ENCODE results near the gene REEP6. TPM values are rescaled to one million over a fixed set of nuclear protein-coding genes. Genes with fewer than 3 reads are reported as not detected.
"Not testable (repeated sequence)": the region's sequence is repeated elsewhere in the genome, so short reads cannot be mapped to it uniquely, and the experiment has no call there.

REEP6 gene
- polyA plus RNA-seq, 1 donor, result 3.0 TPM

GRCh38 chr19:1509602-1510441 lies 18.8 kb downstream of the REEP6 start:
- no peak for DNase-seq

- no peak for DNase-seq
These were observed 19.4 kb downstream of the REEP6 start for GRCh38 chr19:1510442-1510806.

DNA sequence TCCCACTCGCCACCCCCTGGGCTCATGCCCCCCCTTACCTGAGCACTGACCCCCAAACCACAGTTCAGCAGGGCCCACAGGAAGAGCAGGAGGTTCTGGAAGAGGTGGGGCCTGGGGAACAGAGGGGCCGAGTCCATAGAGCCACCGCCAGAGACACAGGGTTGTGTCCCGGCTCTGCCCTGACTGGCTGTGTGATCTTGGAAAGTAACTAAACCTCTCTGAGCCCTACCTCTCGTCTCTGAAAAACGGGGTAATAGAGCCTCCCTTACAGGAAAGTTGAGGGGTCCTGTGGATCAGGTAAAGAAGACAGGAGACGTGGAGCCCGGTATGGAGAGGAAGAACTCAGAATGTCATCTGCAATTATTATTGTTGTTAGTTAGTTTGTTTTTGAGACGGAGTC lies 19.8 kb downstream of the REEP6 start:
- no peak for DNase-seq

DNA sequence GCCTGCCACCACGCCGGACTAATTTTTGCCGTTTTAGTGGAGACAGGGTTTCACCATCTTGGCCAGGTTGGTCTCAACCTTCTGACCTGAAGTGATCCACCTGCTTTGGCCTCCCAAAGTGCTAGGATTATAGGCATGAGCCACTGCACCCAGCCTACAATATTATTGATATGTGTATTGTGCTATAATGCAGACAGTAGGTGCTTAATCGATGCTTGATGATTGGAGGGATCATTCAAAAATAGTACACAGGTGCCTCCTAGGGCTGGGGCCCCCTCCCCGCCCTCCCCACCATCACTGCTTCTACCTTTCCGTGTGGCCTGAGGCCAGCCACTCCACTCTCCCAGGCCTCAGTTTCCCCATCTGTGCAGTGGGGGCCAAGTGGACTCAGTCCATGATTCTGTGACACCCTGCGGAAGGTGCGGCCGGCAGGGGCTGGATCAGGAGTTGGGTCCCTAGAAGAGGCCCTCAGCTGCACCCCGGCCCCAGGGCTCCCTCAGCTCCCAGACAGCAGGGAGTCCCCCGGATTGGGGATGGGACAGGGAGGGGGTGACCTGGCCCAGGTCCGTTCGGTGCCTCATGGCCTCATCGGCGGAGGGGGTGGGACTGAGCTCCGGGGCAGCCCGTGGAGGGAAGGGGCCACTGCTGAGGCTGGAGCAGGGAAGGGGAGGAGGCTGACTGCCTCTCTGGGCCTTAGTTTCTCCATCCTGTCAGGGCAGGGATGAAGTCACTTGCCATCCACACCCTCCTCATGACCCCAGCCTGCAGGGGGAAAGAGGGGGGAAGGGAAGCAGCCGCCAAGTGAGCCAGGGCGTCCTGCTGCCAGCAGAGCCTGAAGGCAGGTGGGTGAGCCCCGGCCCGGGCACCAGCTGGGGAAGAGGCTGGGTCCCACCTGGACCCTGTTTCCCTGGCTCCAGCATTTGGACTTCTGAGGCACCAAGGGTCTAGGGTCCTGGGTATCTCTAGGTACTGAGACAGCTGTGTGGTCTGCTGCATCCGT lies 20.6 kb downstream of the REEP6 start:
- DNase-seq, result no peak

DNA sequence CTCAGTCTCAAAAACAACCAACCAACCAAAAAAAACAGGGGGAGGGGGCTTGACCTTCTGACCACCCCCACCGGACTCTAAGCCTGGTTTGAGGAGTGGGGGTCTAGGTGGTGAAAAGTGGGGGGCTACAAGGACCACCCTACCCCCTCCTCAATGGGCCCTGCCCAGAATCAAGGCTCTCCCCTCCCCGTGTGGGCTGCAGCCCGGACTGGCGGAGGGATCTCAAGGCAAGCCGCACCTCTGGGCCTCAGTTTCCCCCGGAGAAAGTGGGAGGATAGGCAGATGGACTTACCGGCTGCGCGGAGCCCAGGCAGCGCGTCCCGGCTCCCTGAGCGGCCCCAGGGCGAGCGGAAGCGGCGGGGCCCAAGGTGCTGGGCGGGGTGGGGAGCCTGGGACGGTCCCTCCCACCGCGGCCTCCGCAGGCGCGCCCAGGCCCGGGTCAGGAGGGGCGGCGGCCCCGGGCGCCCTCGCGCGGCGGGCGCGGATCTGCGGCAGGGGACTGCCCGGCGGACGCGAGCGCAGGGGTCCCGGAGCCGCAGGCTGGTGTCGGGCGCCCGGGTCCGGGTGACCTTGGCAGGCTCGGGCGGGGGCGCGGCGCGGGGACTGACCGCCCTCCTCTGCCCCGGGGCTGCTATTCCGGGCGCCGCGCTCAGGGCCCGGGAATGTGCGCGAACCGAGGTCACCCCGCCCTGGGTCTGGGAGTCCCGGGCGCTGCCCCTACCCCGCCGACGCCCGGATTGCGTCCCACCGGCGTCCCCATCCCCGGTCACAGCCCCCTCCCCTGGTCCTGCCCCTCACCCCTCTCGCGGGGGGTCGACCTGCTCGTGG lies 21.9 kb downstream of the REEP6 start, which contains the start of gene ADAMTSL5:
Gene ADAMTSL5, minus strand, starts transcription at position 349 of the 828 bp plus-strand sequence. CDS start 2,076 bp downstream, outside the sequence.
- DNase-seq, result no peak

GRCh38 chr19:1513499-1514294 lies 22.7 kb downstream of the REEP6 start:
- DNase-seq, result no peak

DNA sequence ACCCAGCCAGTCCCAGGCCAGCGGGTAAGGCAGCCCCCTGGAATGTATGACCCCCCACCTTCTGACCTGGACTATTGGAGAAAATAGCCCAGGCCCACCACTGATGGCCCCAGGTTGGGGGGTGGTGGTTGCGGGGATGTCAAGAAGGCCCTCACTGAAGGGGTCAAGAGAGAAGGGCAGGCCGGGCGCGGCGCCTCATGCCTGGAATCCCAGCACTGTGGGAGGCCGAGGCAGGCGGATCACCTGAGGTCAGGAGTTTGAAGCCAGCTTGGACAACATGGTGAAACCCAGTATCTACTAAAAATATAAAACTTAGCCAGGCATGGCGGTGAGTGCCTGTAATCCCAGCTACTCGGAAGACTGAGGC lies 23.3 kb downstream of the REEP6 start:
- DNase-seq, result no peak

GRCh38 chr19:1514986-1515721 lies 24.2 kb downstream of the REEP6 start:
- no peak for DNase-seq

DNA sequence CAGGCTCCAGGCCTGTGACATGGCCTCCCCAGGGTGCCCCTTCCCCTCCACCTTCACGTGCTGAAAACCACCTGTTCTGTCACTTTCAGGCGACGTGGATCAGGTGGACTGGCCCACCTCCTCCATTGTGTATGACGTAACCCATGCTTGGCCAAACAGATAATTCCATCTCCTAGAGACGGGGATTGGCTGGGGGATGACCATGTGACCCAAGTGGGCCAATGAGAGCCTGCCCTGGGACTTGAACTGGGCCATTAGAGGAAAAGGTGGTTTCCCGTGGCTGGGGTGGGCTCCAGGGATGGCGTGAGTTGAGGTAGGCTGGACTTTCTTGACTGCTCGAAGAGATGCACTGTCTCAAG lies 25.4 kb downstream of the REEP6 start:
- DNase-seq, result no peak

- no peak for DNase-seq
These were observed 27.5 kb downstream of the REEP6 start for GRCh38 chr19:1518471-1518870.

GRCh38 chr19:1519802-1520201 lies 28.8 kb downstream of the REEP6 start:
- DNase-seq, result not testable (repeated sequence)

DNA sequence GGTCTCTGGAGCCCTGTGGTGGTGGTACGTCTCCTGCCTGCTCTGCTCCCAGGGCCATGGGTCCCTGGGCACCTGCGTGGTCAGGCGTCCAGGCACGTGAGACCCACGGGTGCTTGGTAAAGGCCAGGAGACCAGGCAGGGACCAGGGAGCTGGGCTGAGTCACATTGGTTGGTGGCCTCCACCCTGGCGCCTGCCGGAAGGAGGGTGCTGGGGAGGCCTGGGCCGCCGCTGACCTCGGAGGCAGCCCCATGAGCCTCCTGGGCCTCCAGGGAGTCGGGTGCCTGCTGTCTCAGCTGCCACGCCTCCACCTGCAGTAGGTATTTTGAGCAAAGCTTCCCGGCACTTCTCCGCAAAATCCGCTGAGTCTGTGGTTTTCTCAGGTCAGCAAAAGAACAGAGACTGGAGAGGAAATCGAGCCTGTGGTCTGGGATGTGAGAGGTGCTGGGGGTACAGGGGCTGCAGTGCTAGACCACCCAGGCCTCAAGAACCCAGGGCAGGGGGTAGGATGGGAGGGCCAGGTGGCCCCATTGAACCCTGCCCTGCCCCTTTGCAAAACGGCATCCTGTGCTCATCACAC lies 29.3 kb downstream of the REEP6 start:
- no peak for DNase-seq

GRCh38 chr19:1521636-1522035 lies 30.7 kb downstream of the REEP6 start:
- DNase-seq, result no peak

DNA sequence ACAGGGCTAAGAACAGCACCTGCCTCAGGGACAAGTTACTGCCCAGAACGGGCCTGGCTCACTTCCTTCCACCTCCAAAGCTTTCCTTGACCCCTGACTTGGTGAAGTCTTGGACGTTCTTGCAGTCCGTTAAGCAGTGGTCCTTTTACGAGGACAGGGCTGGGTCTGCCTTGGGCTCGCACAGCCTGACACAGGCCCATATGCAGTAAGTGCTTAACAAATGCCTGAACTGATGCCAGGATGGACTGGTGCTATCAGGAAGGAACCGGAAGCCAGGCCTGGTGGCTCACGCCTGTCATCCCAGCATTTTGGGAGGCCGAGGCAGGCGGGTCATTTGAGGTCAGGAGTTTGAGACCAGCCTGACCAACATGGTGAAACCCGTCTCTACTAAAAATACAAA lies 31.1 kb downstream of the REEP6 start:
- no peak for DNase-seq

GRCh38 chr19:1522838-1523237 lies 31.9 kb downstream of the REEP6 start:
- no peak for DNase-seq

DNA sequence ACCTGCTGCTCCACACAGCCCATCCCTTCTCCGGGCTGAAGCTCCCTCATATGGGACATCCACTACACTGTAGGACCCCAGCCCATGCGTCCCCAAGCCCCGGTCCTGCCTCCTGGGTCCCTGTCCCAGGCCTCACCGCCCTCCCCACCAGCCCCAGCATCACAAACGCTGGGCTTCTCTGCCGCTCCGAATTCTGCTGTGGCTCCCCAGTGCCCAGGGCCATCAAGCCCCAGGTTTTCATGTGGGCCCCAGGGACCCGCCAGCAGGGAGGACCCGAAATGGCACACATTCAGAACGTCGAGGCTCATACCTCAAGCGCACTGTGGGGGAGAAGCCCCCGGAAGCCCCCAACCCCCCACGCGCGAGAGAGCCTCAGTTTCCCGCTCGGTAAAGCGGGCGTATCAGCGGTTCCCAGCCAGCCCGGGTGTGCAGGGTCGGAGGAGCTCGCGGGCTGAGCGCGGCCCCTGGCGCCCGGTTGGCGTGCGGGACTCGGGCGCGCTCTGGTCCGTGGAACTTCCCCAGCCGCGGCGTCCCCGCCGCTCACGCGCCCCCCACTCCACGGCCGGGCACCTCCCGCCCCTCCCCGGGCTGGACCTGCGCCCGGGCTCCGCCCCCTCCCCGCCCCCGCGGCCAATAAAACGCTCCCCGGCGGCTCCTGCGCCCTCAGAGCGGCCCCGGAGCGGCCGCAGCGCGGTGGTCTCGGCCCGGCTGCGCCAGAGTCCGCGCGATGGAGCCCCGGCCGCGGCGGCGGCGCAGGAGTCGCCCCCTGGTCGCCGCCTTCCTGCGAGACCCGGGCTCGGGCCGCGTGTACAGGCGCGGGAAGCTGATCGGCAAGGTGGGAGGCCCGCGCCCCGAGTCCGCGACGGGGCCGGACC lies 32.7 kb downstream of the REEP6 start, which contains the start of gene PLK5:
Gene PLK5, plus strand, starts transcription at position 666 of the 875 bp plus-strand sequence. CDS start 2,920 bp downstream, outside the sequence.
- DNase-seq, result no peak

- DNase-seq, result no peak
These were observed 33.4 kb downstream of the REEP6 start for GRCh38 chr19:1524287-1524971.

- no peak for DNase-seq
These were observed 34.0 kb downstream of the REEP6 start for GRCh38 chr19:1524972-1525325.

DNA sequence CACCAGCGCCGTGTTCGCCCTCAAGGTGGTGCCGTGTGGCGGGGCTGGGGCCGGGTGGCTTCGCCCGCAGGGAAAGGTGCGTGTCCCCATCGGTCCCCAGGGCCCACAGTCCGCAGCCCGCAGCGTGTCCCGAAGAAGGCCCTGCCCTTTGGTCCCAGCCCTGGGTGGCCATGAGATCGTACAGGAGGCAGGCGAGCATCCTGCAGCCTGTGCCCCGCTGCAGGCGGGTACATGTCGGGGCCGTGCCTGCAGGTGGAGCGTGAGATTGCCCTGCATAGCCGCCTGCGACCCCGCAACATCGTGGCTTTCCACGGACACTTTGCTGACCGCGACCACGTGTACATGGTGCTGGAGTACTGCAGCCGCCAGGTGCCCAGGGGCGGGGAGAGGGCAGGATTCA lies 34.4 kb downstream of the REEP6 start:
- no peak for DNase-seq
